Skin epidermis (tissue), 12 donors: Measurements from ENCODE around the gene CFAP99.
A peak's percentile ranks its signal among the peaks of the same experiment; 100 is the strongest.

Experiments
- H3K27ac ChIP-seq, 21 experiments: fragments of 200-600 bp; sonication (generic) in 11 of 21; one replicate each; pipeline ENCODE4 v1.5.0; 2020; ENCODE audit warnings: mild to moderate bottlenecking in 3 of 21, inconsistent platforms in 2 of 21, moderate library complexity in 2 of 21
- H3K4me3 ChIP-seq, 7 experiments: fragments of 200-600 bp; sonication (generic) in 2 of 7; one replicate each; pipeline ENCODE4 v1.5.0; 2020; ENCODE audit warnings: inconsistent platforms in 2 of 7, mild to moderate bottlenecking in 2 of 7, moderate library complexity in 1 of 7

The CFAP99 gene

DNA sequence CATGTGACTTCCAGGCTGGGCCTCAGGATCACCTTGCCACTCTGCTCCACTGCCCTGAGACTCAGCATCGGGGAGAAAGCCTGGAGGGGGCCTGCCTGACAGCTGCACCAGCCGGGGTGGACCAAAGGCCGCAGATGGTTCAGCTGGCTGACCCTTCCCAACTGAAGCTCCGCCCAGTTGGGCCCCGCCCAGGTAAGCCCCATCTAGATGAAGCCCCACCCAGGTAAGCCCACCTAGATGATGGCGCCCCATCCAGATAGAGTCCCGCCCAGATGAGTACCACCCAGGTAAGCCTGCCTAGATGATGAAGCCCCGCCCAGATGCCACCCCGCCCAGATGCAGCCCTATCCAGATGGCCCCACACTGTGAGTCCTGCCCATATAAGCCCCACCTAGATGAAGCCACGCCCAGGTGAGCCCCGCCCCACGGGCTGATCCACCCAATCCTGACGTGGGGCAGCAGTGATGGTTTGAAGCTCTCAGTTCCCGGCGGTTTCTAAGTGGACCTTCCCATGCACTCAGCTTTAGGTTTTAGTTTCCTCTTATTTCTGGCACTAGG is 10.3 kb upstream of the CFAP99 start:
- no peak overlapping the region for H3K27ac ChIP-seq
- H3K4me3 ChIP-seq: no peak overlapping the region

DNA sequence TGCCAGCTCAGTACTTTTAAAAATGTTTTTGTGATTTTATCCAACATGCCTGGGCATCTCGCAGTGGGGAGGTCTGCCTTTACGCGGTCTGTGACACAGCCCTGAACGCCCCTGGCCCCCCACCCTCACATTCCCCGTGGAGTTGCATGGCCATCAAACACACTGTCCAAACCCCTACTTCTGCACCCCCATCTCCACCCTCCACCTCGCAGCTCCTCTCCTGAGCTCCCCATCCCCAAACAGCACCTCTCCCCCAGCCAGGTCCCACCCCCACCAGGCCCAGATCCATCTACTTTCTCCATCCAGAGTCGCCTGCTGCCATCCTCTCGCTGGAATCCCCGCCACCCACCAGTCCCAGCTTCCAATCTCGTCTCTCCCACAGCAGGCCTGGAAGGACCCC is 9.8 kb upstream of the CFAP99 start:
- Histone ChIP-seq H3K4me3 (no peak overlapping the region), H3K27ac (no peak overlapping the region)

DNA sequence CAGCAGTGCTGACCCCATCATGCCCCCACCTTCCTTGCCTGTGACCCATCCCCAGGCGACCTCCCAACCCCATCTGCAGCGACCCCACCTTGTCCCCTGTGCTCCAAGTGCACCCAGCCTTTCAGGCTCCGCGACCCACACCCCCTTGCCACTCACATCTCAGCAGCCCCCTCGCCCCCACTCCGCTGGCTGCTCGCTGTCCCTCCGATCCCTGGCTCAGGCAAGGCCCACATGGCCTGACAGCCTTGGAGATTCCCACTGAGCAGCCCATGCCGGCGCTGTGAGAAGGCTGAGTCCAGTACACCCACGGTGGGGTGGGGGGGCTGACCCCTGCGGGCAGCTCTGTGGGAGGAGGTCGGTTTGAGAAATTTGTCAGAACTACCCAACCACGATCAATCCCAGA is 9.4 kb upstream of the CFAP99 start:
- Histone ChIP-seq H3K4me3 (no peak overlapping the region), H3K27ac (no peak overlapping the region)

- Histone ChIP-seq H3K4me3 (peak overlapping the region in 1 of 7 experiments; percentile 21), H3K27ac (peak overlapping the region in 19 of 21 experiments; percentile 30 to 93 (median 79))
These were observed 6.8 kb upstream of the CFAP99 start for GRCh38 chr4:2411786-2412510.

DNA sequence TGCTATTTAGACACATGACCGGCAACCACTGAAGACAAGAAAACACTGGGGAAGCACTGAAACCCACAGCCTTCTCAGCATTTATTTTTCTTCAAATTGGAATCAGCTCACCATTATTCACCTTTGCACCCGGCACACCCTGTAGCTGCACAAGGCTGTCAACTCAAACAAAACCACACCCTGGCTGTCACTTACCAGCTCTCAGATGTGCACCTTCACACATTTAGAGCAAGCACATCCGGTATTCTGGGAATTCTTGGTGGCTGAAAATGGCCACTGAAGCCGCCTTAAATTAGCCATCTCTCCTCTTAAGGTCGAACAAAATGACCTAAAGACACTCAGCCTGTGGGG is 6.2 kb upstream of the CFAP99 start:
- Histone ChIP-seq H3K27ac (peak overlapping the region in 20 of 21 experiments; percentile 30 to 93 (median 78)), H3K4me3 (peak overlapping the region in 3 of 7 experiments; percentile 10 to 21 (median 15))

DNA sequence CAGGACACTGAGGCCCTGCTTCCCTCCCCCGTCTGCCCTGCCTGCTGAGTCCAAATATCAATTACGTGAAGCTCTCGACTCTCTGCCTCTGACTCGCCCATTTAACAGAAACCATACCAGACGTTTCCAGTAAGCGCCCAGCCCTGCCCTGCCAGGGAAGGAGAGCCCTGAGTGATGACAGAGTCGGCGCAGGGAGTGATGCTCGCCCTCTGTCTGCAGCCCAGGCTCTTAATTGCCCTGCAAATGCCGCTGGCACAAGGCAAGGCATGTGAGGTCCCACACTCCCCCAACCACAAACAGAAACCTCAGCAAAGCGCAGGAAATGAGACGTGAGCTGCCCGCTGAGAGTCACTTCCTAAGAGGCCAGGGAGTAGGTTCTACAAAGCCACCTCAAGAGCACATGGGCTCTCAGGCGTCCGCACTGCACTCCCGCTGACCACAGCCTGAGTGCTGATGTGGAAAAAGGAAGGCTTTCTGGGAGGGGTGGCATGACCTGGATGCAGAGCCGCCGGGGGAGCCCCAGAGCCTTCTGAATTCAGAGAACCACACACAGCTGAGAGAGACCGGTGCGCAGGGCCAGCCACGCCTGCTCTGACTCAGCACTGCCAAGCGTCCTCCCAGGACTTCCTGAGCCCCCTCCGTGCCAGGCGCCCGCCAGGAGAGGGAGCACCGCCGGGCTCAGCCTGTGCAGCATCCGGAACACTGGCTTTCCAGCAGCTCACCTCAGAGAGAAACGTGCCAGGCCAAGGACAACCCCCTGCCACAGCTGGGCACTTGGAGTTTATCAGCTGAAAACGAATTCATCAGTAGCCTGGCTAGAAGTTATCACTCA is 5.7 kb upstream of the CFAP99 start:
- H3K27ac ChIP-seq: peak overlapping the region in 20 of 21 experiments; percentile 49 to 93 (median 78)

DNA sequence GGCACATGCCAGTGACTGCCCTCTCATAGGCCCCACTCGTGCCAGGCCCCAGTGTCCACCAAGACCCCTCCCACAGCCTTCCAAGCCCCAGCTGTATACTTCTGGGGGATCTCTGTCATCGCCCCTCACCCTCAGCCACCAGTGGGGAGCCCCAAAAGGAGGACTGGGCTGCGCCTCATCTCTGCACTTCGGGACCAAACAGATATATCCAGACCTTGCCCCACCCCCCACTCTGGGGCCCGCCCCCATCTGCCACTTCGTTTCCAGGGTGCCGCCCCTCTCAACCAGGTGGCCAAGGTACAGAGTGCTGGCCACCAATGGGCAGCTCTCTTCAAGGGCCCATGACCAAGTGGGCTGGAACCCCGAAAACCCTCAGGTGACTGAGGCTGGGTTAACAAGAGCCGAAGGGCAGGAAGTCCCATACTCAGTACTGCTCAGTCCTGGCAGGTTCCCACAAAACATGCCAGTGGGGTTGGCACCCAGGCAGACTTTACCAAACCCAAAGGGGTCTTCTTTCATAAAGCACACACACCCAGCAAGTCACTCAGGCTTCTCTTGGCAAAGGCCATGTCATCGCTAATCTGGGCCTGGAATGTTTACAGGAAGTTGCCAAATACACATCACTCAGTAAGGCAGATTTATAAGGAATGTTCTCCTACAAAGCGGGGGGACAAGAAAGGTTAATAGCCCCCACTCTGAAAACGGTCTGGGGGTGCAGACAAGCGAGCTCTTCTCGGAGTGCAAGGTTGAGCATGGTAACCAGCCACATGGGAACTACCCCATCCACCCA is 4.7 kb upstream of the CFAP99 start:
- H3K4me3 ChIP-seq: peak overlapping the region in 2 of 7 experiments; percentile 10 to 20
- peak overlapping the region in 20 of 21 experiments; percentile 39 to 93 (median 78) for H3K27ac ChIP-seq

More for the DNA sequence above, 5.7 kb upstream of the CFAP99 start:
- peak overlapping the region in 5 of 7 experiments; percentile 3 to 21 (median 15) for H3K4me3 ChIP-seq

- Histone ChIP-seq H3K4me3 (no peak overlapping the region), H3K27ac (peak overlapping the region in 1 of 21 experiments; percentile 90)
These were observed 3.5 kb upstream of the CFAP99 start for GRCh38 chr4:2415213-2415612.

DNA sequence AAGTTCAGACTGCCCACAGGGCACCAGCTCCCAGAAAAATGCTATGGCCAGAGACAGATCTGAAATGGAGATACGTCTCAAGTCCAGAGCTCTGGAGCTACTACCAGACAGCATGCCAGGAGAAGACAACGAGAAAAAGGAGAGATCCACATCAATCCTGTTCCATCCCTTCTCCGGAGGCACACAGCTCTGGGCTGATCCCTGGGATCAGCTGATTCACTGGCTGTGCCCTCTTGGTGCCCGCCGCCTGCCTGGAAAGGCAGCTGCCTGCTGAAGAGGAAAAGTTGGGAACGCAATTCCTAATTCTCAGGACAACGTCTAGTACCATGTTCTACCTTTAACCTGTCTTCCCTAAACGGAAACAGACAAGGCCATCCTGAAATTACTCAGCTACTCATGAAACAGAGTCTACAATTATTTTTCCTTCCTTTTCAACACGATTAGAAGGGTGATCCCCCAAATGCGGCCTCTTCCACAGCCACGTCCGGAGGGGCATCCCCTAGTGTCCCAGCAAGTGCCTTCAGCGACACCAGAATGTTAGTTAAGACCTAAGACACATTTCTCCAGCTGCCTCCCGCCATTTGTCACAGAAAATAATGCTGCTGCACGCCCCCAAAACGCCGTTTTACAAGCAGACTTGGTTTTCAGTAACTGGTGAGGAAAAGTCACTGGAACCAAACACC is 2.7 kb upstream of the CFAP99 start:
- peak overlapping the region in 4 of 7 experiments; percentile 44 to 65 (median 51) for H3K4me3 ChIP-seq
- peak overlapping the region in 12 of 21 experiments; percentile 58 to 83 (median 73) for H3K27ac ChIP-seq

DNA sequence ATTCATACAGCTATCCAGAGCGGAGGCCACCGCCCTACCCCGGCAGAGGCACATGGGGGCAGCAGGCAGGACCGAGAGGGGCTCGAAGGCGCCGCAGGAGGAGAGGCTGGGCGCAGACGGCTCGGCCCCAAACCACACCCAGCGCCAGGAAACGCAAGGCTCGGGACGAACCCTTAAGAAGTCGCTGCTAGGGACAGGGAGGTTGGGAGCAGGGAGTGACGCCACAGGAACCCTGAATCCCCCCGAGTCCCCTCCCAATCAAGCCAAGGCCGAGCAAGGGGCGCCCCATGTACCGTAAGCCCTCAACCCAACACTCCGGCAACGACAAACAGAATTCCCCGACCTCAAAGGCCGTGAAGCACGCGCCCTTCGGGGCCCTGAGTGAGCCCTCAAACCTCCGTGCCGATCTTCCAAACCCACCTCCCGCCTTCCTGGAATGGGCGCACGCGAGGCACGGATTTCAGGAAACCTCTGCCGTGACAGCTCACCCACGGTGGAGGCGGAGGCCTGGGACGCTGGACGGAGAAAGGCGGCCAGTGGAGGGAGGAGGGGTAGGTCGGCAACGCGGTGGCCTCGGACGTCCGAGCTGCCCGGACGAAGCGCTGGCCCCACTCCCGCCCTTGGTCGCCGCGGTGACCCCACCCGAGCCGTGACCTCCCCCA is 2.1 kb upstream of the CFAP99 start:
- H3K4me3 ChIP-seq: peak overlapping the region; percentile 44 to 65 (median 52)
- peak overlapping the region in 17 of 21 experiments; percentile 11 to 83 (median 69) for H3K27ac ChIP-seq

DNA sequence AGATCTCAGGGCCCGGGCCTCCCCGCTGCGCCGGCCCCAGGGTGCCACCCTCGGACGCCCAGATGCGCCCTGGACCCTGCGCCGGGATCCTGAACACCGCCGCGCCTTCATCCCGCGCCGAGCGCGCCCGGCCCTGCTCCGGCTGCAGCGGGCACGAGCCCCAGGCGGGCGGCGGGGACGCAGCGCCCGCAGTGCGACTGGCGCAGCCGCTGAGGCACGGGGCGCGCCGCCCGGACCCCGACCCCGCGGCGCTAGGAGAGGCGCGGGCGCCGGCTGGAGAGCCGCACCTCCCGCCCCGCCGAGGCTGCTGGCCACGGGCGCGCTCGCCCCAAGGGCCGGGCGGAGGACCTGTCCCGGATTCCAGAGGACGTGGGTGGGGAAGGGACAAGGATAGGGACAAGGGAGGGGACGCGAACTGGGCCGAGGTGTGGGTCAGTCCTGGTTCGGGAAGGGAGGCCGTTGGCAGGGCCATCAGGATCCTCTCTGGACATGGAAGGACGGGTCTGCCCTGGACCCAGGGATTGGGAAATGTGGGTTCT is 1.5 kb upstream of the CFAP99 start:
- peak overlapping the region in 17 of 21 experiments; percentile 15 to 83 (median 70) for H3K27ac ChIP-seq

DNA sequence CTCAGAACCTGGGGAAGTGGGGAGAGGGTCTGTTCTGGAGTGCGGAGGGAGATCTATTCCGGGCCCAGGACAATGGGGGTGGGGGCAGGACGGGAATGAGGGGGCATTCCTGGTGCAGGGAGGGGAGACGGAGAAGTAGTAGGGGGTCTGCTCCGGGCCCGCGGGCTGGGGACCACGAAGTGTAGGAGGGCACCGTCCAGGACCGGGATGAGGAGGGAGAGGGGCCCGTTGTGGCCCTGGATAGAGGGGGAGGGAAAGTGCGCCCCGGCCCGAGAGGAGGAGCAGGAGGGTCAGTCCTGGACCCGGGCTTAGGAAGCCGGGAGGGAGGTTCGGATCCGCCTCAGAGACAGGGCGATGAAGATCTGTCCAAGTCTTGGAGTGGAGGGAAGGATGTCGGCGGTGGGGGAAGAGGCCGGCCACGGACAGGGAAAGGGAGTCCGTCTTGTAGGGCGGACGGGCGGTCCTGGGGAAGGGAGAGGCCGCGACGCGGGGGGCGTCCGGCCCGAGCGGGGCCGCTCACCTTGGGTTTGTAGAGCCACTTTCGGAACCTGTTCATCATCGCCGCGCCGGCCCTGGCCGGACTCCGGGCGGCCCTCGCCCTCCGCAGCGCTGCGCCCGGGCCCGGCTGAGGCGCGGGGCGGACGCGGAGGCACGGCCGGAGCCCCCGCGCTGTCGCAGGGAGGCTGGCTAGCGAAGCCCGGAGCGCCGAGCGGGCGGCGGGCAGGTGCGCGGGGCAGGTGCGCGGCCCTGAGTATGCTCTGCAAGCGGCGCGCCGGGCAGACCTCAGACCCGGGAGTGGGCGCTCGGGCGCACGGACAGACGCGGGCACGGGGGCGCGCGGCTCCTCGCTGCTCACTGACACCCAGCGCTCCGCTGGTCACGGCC is 748 bp upstream of the CFAP99 start, which contains the start of gene ZFYVE28:
ZFYVE28 (minus strand) TSS at position 881 of the 885 bp plus-strand sequence; CDS start at position 559, 322 bp downstream.
- peak within 1 kb of the TSS; percentile 44 to 65 (median 52) for H3K4me3 ChIP-seq
- peak within 1 kb of the TSS in 18 of 21 experiments; percentile 15 to 83 (median 59) for H3K27ac ChIP-seq

More for the DNA sequence above, 1.5 kb upstream of the CFAP99 start:
- H3K4me3 ChIP-seq: peak overlapping the region; percentile 44 to 65 (median 52)

DNA sequence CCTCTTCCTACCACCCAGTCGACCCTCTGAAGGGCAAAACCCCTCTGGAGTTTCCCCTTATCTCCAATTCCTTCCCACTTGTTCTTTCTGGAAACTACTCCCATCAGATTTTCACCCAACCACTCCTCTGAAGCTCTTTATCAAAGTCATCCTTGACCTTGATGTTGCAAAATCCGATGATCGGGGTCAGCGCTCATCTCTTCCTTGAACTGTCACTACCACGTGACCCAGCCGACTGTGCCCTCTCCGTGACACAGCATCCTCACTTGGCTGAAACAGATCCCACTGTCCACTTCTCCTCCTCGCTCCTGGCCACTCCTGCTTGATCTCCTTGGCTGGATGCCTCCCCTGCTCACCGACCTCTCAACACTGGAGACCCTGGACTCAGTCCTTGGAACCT is 1.1 kb downstream of the CFAP99 start:
- Histone ChIP-seq H3K27ac (no peak overlapping the region), H3K4me3 (no peak overlapping the region)

DNA sequence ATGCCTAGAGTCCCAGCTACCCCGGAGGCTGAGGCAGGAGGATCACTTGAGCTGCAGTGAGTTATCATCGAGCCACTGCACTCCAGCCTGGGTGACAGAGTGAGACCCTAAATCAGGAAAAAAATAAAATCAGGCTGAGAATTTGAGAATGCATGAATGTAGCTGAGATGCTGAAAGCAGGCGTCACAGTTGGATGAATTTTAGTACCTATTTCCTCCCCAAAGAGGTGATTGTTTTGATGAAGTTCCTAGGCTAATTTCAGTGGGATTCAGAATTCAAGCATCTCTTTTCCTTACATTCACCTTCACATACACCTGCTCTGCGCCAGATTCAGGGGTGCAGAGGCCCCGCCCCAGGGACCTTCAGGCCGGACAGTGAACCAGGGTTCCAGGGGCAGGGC is 3.2 kb downstream of the CFAP99 start:
- no peak overlapping the region for H3K27ac ChIP-seq
- H3K4me3 ChIP-seq: no peak overlapping the region

GRCh38 chr4:2423066-2423465 is 4.3 kb downstream of the CFAP99 start:
- H3K4me3 ChIP-seq: no peak overlapping the region
- no peak overlapping the region for H3K27ac ChIP-seq

- no peak overlapping the region for H3K4me3 ChIP-seq
- no peak overlapping the region for H3K27ac ChIP-seq
These were observed 4.9 kb downstream of the CFAP99 start for GRCh38 chr4:2423695-2424094.

DNA sequence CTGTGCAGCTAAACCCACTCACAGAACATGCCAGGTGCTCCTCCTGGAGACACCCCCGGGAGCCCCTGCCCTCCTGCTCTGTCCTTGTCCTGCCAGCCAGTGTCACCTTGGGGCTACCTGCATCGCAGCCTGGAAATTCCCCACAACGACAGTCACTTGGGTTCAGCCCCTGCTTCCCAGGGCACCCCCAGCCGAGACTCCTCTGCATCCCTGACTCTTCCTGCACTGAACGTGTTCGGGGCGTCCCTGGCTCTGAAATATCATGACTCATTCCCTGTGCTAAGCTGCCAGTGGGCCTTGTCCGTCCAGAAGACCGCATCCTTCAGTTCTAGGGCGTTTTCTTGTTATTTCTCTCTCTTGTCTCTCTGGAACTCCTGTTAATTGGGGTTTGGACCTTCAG is 5.8 kb downstream of the CFAP99 start:
- Histone ChIP-seq H3K27ac (no peak overlapping the region), H3K4me3 (no peak overlapping the region)
